SJCRH30 (cell line): ENCODE data around the gene GAGE1. TPM values are rescaled to one million over a fixed set of nuclear protein-coding genes. Genes with fewer than 3 reads are reported as not detected.

Experiments used
- DNase-seq, 2 experiments: peaks; one replicate each; pipeline ENCODE4 v3.0.0-alpha.2; 2015 to 2020
- H3K27ac ChIP-seq: fragments of 250-450 bp; sonication (Bioruptor Pico); 2 replicates; pipeline ENCODE4 v1.5.1; 2020; ENCODE audit warnings: mild to moderate bottlenecking, moderate library complexity
- H3K27me3 ChIP-seq: fragments of 250-450 bp; sonication (Bioruptor Pico); 2 replicates; pipeline ENCODE4 v1.5.1; 2020; ENCODE audit warnings: mild to moderate bottlenecking, moderate library complexity
- H3K36me3 ChIP-seq: fragments of 250-450 bp; sonication (Bioruptor Pico); 2 replicates; pipeline ENCODE4 v1.5.1; 2020; ENCODE audit warnings: mild to moderate bottlenecking, moderate library complexity
- H3K4me1 ChIP-seq: fragments of 250-450 bp; sonication (Bioruptor Pico); 2 replicates; pipeline ENCODE4 v1.5.1; 2020; ENCODE audit warnings: mild to moderate bottlenecking, moderate library complexity
- H3K4me3 ChIP-seq: fragments of 250-450 bp; sonication (Bioruptor Pico); 2 replicates; pipeline ENCODE4 v1.5.1; 2020; ENCODE audit warnings: mild to moderate bottlenecking, moderate library complexity
- H3K9me3 ChIP-seq: fragments of 250-450 bp; sonication (Bioruptor Pico); replicated peaks from 2 replicates; pipeline ENCODE4 v1.5.1; 2020; ENCODE audit warnings: mild to moderate bottlenecking, moderate library complexity
- total RNA-seq: library from RNA; depleted of rRNA; stranded (reverse); fragments of >200 nt; shearing (Covaris generic); gene quantifications from 2 replicates; pipeline ENCODE4 v1.2.3, GENCODE V29; 2014; rRNA removed

GAGE1 gene
- total RNA-seq, 1 experiment from 2014 or later: not detected

- no peaks in the 10 kb centered on the region for H3K27me3 ChIP-seq
- no peak overlapping the region for H3K4me3 ChIP-seq
- no peak for DNase-seq
- no peaks in the 10 kb centered on the region for H3K36me3 ChIP-seq
- no peaks in the 10 kb centered on the region for H3K4me1 ChIP-seq
- H3K27ac ChIP-seq: no peak overlapping the region
- no peaks in the 10 kb centered on the region for H3K9me3 ChIP-seq
These were observed 57.7 kb downstream of the GAGE1 start for GRCh38 chrX:49656533-49656932.

Other genes starting within 250 kb of the GAGE1 start
- not detected in 2 replicates for gene GAGE12C, start 66.8 kb upstream of the GAGE1 start, total RNA-seq
- not detected in 2 replicates for gene GAGE12D, start 57.3 kb upstream of the GAGE1 start, total RNA-seq
- not detected in 2 replicates for gene GAGE12E, start 47.7 kb upstream of the GAGE1 start, total RNA-seq
- not detected in 2 replicates for gene GAGE12F, start 38.2 kb upstream of the GAGE1 start, total RNA-seq
- not detected in 2 replicates for gene GAGE12G, start 28.6 kb upstream of the GAGE1 start, total RNA-seq
- not detected in 2 replicates for gene GAGE12H, start 19.1 kb upstream of the GAGE1 start, total RNA-seq
- not detected in 2 replicates for gene GAGE2A, start 9.5 kb upstream of the GAGE1 start, total RNA-seq
- not detected in 2 replicates for gene PAGE1, start 97.0 kb downstream of the GAGE1 start, total RNA-seq
- not detected in 2 replicates for gene PAGE4, start 230.3 kb downstream of the GAGE1 start, total RNA-seq